ENCODE results near the gene SND1. TPM values are rescaled to one million over a fixed set of nuclear protein-coding genes. Genes with fewer than 3 reads are reported as not detected.

SND1 gene
- total RNA-seq, 1 donor from 2014 or later, result 85.9 TPM

DNA sequence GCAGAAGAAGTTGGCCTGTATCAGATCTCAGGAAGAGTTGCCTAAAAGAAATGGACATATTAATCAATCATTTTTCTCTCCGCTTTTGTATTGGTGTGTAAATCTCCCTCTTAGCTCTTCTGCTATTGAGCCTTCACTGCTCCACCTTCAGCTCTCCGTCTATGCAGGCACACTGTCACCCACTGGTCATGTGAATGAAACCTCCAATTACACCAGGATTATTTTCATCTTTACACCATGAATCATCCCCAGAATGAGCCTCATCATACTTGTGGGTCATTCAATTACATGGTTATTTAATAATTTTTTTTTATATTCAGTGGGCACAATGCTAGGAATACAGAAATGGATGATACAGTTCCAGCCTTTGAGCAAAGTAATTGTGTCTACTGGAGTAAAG is 286.6 kb downstream of the SND1 start:
- no peak for DNase-seq (ENCODE audit: extremely low spot score in 2 of 2)
- no peaks in the 10 kb centered on the region for H3K27me3 ChIP-seq
- no peaks in the 10 kb centered on the region for H3K36me3 ChIP-seq
- no peaks in the 10 kb centered on the region for H3K9me3 ChIP-seq
- H3K27ac ChIP-seq, result no peak overlapping the region
- TF ChIP-seq POLR2AphosphoS5 (IDR thresholded peaks at IDR 0.05; ENCODE audit: insufficient read depth in 1 of 2, low read depth in 1 of 2) (no peak), POLR2A (IDR thresholded peaks at IDR 0.05) (no peak), CTCF (IDR thresholded peaks at IDR 0.05) (no peak)
- H3K4me1 ChIP-seq, result no peaks in the 10 kb centered on the region
- intact Hi-C loops (cut with DNase I), result no loop called here
- no peak overlapping the region for H3K4me3 ChIP-seq

GRCh38 chr7:127940381-127941160 is 288.6 kb downstream of the SND1 start:
- Histone ChIP-seq H3K4me3 (no peak overlapping the region), H3K4me1 (no peaks in the 10 kb centered on the region), H3K27me3 (no peaks in the 10 kb centered on the region), H3K36me3 (no peaks in the 10 kb centered on the region), H3K9me3 (no peaks in the 10 kb centered on the region), H3K27ac (no peak overlapping the region)
- intact Hi-C loops (cut with DNase I), result no loop called here
- TF ChIP-seq POLR2AphosphoS5 (IDR thresholded peaks at IDR 0.05; ENCODE audit: insufficient read depth in 1 of 2, low read depth in 1 of 2), result no peak
- no peak for TF ChIP-seq CTCF (IDR thresholded peaks at IDR 0.05)
- TF ChIP-seq POLR2A (IDR thresholded peaks at IDR 0.05), result no peak
- no peak for DNase-seq (ENCODE audit: extremely low spot score in 2 of 2)

- no peak for DNase-seq (ENCODE audit: extremely low spot score in 2 of 2)
- Histone ChIP-seq H3K4me1 (no peaks in the 10 kb centered on the region), H3K4me3 (no peak overlapping the region), H3K27ac (no peak overlapping the region), H3K36me3 (no peaks in the 10 kb centered on the region), H3K9me3 (no peaks in the 10 kb centered on the region), H3K27me3 (no peaks in the 10 kb centered on the region)
- intact Hi-C loops (cut with DNase I), result no loop called here
- no peak for TF ChIP-seq POLR2AphosphoS5 (IDR thresholded peaks at IDR 0.05; ENCODE audit: insufficient read depth in 1 of 2, low read depth in 1 of 2)
- TF ChIP-seq POLR2A (IDR thresholded peaks at IDR 0.05), result no peak
- TF ChIP-seq CTCF (IDR thresholded peaks at IDR 0.05), result no peak
Measured at GRCh38 chr7:127941476-127942210, 289.6 kb downstream of the SND1 start.

- Histone ChIP-seq H3K27ac (no peak overlapping the region), H3K36me3 (no peaks in the 10 kb centered on the region), H3K9me3 (no peaks in the 10 kb centered on the region), H3K27me3 (no peaks in the 10 kb centered on the region), H3K4me1 (no peaks in the 10 kb centered on the region), H3K4me3 (no peak overlapping the region)
- intact Hi-C loops (cut with DNase I), result no loop called here
- TF ChIP-seq CTCF (IDR thresholded peaks at IDR 0.05) (no peak), POLR2A (IDR thresholded peaks at IDR 0.05) (no peak), POLR2AphosphoS5 (IDR thresholded peaks at IDR 0.05; ENCODE audit: insufficient read depth in 1 of 2, low read depth in 1 of 2) (no peak)
- no peak for DNase-seq (ENCODE audit: extremely low spot score in 2 of 2)
Measured at GRCh38 chr7:127943541-127944521, 291.8 kb downstream of the SND1 start.

All from vagina (tissue), 2 donors.